Measurements from ENCODE around the gene CACNA2D1.

The CACNA2D1 gene

GRCh38 chr7:82114237-82114636 is 329.3 kb downstream of the CACNA2D1 start:
- Histone ChIP-seq H3K79me1 (replicated peaks; ENCODE audit: low read length, poor library complexity, severe bottlenecking) (peaks cover 1% of the 10 kb centered on the region), H2BK120ac (ENCODE audit: low read depth, low read length) (no peak overlapping the region), H3K4ac (ENCODE audit: low read depth in 1 of 2, low read length in 2 of 2) (no peak overlapping the region), H2BK12ac (ENCODE audit: low read length in 2 of 2) (no peak overlapping the region), H3K14ac (ENCODE audit: low read length in 2 of 2) (no peak overlapping the region), H2AFZ (ENCODE audit: low read depth, low read length) (no peak overlapping the region), H3K36me3 (ENCODE audit: control insufficient read depth in 1 of 2, insufficient read depth in 2 of 2, low read depth in 1 of 2, low read length in 2 of 2) (no peaks in the 10 kb centered on the region), H3K4me2 (ENCODE audit: low read length, poor library complexity, severe bottlenecking) (no peak overlapping the region), H3K9me3 (ENCODE audit: control insufficient read depth, low read length) (no peaks in the 10 kb centered on the region), H3K27me3 (ENCODE audit: control insufficient read depth in 1 of 2, insufficient read depth in 1 of 2, low read length in 2 of 2) (no peaks in the 10 kb centered on the region), H3K27ac (ENCODE audit: low read length, poor library complexity, severe bottlenecking) (no peak overlapping the region), H3K23ac (ENCODE audit: low read length in 2 of 2) (no peak overlapping the region), H3K4me3 (ENCODE audit: insufficient read depth in 1 of 2, low read depth in 1 of 2, low read length in 2 of 2) (no peak overlapping the region), H3K18ac (ENCODE audit: low read depth in 1 of 2, low read length in 2 of 2) (no peak overlapping the region), H2AK5ac (ENCODE audit: low read length, severe bottlenecking) (no peak overlapping the region), H4K8ac (ENCODE audit: low read length) (no peak overlapping the region), H4K91ac (ENCODE audit: low read length) (no peak overlapping the region), H3K4me1 (ENCODE audit: control insufficient read depth, insufficient read depth, low read depth, low read length) (no peaks in the 10 kb centered on the region), H3K9ac (ENCODE audit: low read length) (no peak overlapping the region), H2BK15ac (ENCODE audit: low read depth, poor library complexity, severe bottlenecking) (no peak overlapping the region), H2BK5ac (ENCODE audit: low read depth, low read length, poor library complexity, severe bottlenecking) (no peak overlapping the region)
- DNase-seq = no peak
- WGBS = 97% methylated on average over 5 of the region's 6 CpGs

DNA sequence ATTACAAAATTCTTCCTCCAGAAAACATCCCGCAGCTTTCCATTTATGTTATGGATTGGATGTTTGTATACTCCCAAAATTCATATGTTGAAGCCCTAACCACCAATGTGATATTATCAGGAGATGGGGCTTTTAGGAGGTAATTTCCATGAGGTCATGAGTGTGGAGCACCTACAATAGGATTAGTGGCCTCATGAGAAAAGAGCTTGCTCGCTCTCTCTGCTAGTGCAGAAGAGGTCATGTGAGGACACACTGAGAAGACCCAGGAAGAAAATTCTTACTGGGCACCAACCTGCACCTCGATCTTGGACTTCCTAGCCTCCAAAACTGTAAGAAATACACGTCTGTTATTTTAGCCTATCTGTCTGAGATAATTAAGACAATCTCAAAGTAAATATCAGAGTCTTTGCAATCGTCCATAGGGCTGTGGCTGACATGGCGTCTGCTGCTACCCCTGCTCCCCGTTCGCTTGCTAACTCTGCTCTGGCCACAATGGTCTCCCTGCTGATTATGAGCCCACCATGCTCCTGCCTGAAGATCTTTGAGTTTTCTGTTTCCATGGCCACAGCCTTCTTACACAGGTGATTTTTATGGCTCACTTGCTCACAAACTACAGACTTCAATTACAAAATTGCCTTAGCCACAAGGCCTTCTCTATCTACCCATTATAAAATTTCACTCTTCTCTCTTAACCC is 333.3 kb downstream of the CACNA2D1 start:
- H3K4me1 ChIP-seq (ENCODE audit: control insufficient read depth, insufficient read depth, low read depth, low read length) = no peaks in the 10 kb centered on the region
- H2BK120ac ChIP-seq (ENCODE audit: low read depth, low read length) = no peak overlapping the region
- H3K27me3 ChIP-seq (ENCODE audit: control insufficient read depth in 1 of 2, insufficient read depth in 1 of 2, low read length in 2 of 2) = no peaks in the 10 kb centered on the region
- no peak overlapping the region for H3K14ac ChIP-seq (ENCODE audit: low read length in 2 of 2)
- H3K4ac ChIP-seq (ENCODE audit: low read depth in 1 of 2, low read length in 2 of 2) = no peak overlapping the region
- H3K9me3 ChIP-seq (ENCODE audit: control insufficient read depth, low read length) = no peaks in the 10 kb centered on the region
- DNase-seq = no peak
- H2BK12ac ChIP-seq (ENCODE audit: low read length in 2 of 2) = no peak overlapping the region
- no peak overlapping the region for H2AFZ ChIP-seq (ENCODE audit: low read depth, low read length)
- no peak overlapping the region for H2AK5ac ChIP-seq (ENCODE audit: low read length, severe bottlenecking)
- H3K4me3 ChIP-seq (ENCODE audit: insufficient read depth in 1 of 2, low read depth in 1 of 2, low read length in 2 of 2) = no peak overlapping the region
- no peak overlapping the region for H3K9ac ChIP-seq (ENCODE audit: low read length)
- no peak overlapping the region for H3K18ac ChIP-seq (ENCODE audit: low read depth in 1 of 2, low read length in 2 of 2)
- H4K8ac ChIP-seq (ENCODE audit: low read length) = no peak overlapping the region
- H3K27ac ChIP-seq (ENCODE audit: low read length, poor library complexity, severe bottlenecking) = no peak overlapping the region
- H3K4me2 ChIP-seq (ENCODE audit: low read length, poor library complexity, severe bottlenecking) = no peak overlapping the region
- 98% methylated on average over 7 of the region's 8 CpGs for WGBS
- no peaks in the 10 kb centered on the region for H3K36me3 ChIP-seq (ENCODE audit: control insufficient read depth in 1 of 2, insufficient read depth in 2 of 2, low read depth in 1 of 2, low read length in 2 of 2)
- H4K91ac ChIP-seq (ENCODE audit: low read length) = no peak overlapping the region
- no peak overlapping the region for H2BK5ac ChIP-seq (ENCODE audit: low read depth, low read length, poor library complexity, severe bottlenecking)
- no peak overlapping the region for H3K23ac ChIP-seq (ENCODE audit: low read length in 2 of 2)
- no peaks in the 10 kb centered on the region for H3K79me1 ChIP-seq (replicated peaks; ENCODE audit: low read length, poor library complexity, severe bottlenecking)
- no peak overlapping the region for H2BK15ac ChIP-seq (ENCODE audit: low read depth, poor library complexity, severe bottlenecking)

DNA sequence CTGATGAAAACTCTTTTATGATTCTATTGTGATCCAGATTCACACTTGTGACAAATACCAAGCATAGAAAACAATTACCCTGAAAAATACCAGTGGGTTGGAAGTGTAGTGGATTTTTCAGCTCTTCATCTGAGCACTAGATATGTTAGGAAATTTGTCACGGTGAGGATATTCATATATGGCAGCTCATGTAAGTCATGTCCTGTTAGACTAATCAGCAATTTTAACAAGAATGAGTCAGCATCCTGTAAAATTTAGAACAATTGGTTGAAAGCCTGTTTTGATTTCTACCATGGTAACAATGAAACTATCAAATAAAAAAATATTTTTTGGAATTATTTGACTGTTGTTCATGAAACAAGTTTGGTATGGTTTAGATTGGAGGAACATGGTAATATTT is 334.3 kb downstream of the CACNA2D1 start:
- H3K36me3 ChIP-seq (ENCODE audit: control insufficient read depth in 1 of 2, insufficient read depth in 2 of 2, low read depth in 1 of 2, low read length in 2 of 2) = no peaks in the 10 kb centered on the region

GRCh38 chr7:82106201-82106600 is 337.4 kb downstream of the CACNA2D1 start:
- no peak overlapping the region for H2AFZ ChIP-seq (ENCODE audit: low read depth, low read length)

More for the DNA sequence above, 334.3 kb downstream of the CACNA2D1 start:
- Histone ChIP-seq H2BK5ac (ENCODE audit: low read depth, low read length, poor library complexity, severe bottlenecking) (no peak overlapping the region), H3K9me3 (ENCODE audit: control insufficient read depth, low read length) (no peaks in the 10 kb centered on the region), H3K27ac (ENCODE audit: low read length, poor library complexity, severe bottlenecking) (no peak overlapping the region), H4K91ac (ENCODE audit: low read length) (no peak overlapping the region), H3K18ac (ENCODE audit: low read depth in 1 of 2, low read length in 2 of 2) (no peak overlapping the region), H3K27me3 (ENCODE audit: control insufficient read depth in 1 of 2, insufficient read depth in 1 of 2, low read length in 2 of 2) (no peaks in the 10 kb centered on the region), H2AFZ (ENCODE audit: low read depth, low read length) (no peak overlapping the region), H2BK120ac (ENCODE audit: low read depth, low read length) (no peak overlapping the region), H3K4me3 (ENCODE audit: insufficient read depth in 1 of 2, low read depth in 1 of 2, low read length in 2 of 2) (no peak overlapping the region), H3K23ac (ENCODE audit: low read length in 2 of 2) (no peak overlapping the region), H3K4me2 (ENCODE audit: low read length, poor library complexity, severe bottlenecking) (no peak overlapping the region), H3K14ac (ENCODE audit: low read length in 2 of 2) (no peak overlapping the region), H2BK15ac (ENCODE audit: low read depth, poor library complexity, severe bottlenecking) (no peak overlapping the region), H3K79me1 (replicated peaks; ENCODE audit: low read length, poor library complexity, severe bottlenecking) (no peaks in the 10 kb centered on the region), H2AK5ac (ENCODE audit: low read length, severe bottlenecking) (no peak overlapping the region), H3K9ac (ENCODE audit: low read length) (peak overlapping the region; percentile 67), H3K4me1 (ENCODE audit: control insufficient read depth, insufficient read depth, low read depth, low read length) (no peaks in the 10 kb centered on the region), H2BK12ac (ENCODE audit: low read length in 2 of 2) (no peak overlapping the region), H4K8ac (ENCODE audit: low read length) (no peak overlapping the region), H3K4ac (ENCODE audit: low read depth in 1 of 2, low read length in 2 of 2) (no peak overlapping the region)
- 40% methylated on average over 1 of the region's 1 CpG for WGBS
- peak; percentile 31 for DNase-seq

More at GRCh38 chr7:82106201-82106600, 337.4 kb downstream of the CACNA2D1 start:
- Histone ChIP-seq H4K8ac (ENCODE audit: low read length) (no peak overlapping the region), H3K14ac (ENCODE audit: low read length in 2 of 2) (no peak overlapping the region), H3K4me1 (ENCODE audit: control insufficient read depth, insufficient read depth, low read depth, low read length) (no peaks in the 10 kb centered on the region), H3K27ac (ENCODE audit: low read length, poor library complexity, severe bottlenecking) (no peak overlapping the region), H3K4me3 (ENCODE audit: insufficient read depth in 1 of 2, low read depth in 1 of 2, low read length in 2 of 2) (no peak overlapping the region), H3K18ac (ENCODE audit: low read depth in 1 of 2, low read length in 2 of 2) (no peak overlapping the region), H3K27me3 (ENCODE audit: control insufficient read depth in 1 of 2, insufficient read depth in 1 of 2, low read length in 2 of 2) (no peaks in the 10 kb centered on the region), H4K91ac (ENCODE audit: low read length) (no peak overlapping the region), H3K36me3 (ENCODE audit: control insufficient read depth in 1 of 2, insufficient read depth in 2 of 2, low read depth in 1 of 2, low read length in 2 of 2) (no peaks in the 10 kb centered on the region), H3K9me3 (ENCODE audit: control insufficient read depth, low read length) (no peaks in the 10 kb centered on the region), H2BK5ac (ENCODE audit: low read depth, low read length, poor library complexity, severe bottlenecking) (no peak overlapping the region), H2BK12ac (ENCODE audit: low read length in 2 of 2) (no peak overlapping the region), H3K9ac (ENCODE audit: low read length) (no peak overlapping the region), H2BK120ac (ENCODE audit: low read depth, low read length) (no peak overlapping the region), H3K4me2 (ENCODE audit: low read length, poor library complexity, severe bottlenecking) (no peak overlapping the region), H3K4ac (ENCODE audit: low read depth in 1 of 2, low read length in 2 of 2) (no peak overlapping the region), H3K79me1 (replicated peaks; ENCODE audit: low read length, poor library complexity, severe bottlenecking) (no peaks in the 10 kb centered on the region), H2AK5ac (ENCODE audit: low read length, severe bottlenecking) (no peak overlapping the region), H3K23ac (ENCODE audit: low read length in 2 of 2) (no peak overlapping the region), H2BK15ac (ENCODE audit: low read depth, poor library complexity, severe bottlenecking) (no peak overlapping the region)
- 100% methylated on average over 3 of the region's 3 CpGs for WGBS
- no peak for DNase-seq
